Small intestine (tissue), 7 donors: ENCODE measurements around the gene ULK2. TPM values are rescaled to one million over a fixed set of nuclear protein-coding genes. Genes with fewer than 3 reads are reported as not detected.

Experiments used
- DNase-seq, 2 donors: peaks; one replicate each; pipeline versions ENCODE4 v3.0.0 to v3.0.0-alpha.2; 2013
- FAIRE-seq: peaks from 2 replicates; lab custom pipeline; 2012; peaks lifted over from hg19 to GRCh38; lab: Jason Lieb, UNC
- H3K27ac ChIP-seq, 3 donors: one replicate each; pipeline ENCODE4 v1.5.1; 2013; ENCODE audit warnings: low read length in 2 of 3, mild to moderate bottlenecking in 2 of 3, control low read depth in 1 of 3, inconsistent platforms in 1 of 3, low read depth in 1 of 3, moderate library complexity in 1 of 3
- H3K27me3 ChIP-seq, 3 donors: one replicate each; pipeline ENCODE4 v1.6.1; 2013; ENCODE audit warnings: low read length in 3 of 3, inconsistent platforms in 1 of 3; ENCODE audit not compliant: control insufficient read depth in 3 of 3, insufficient read depth in 3 of 3
- H3K36me3 ChIP-seq, 3 donors: one replicate each; pipeline ENCODE4 v1.6.1; 2013; ENCODE audit warnings: low read length in 3 of 3, inconsistent platforms in 1 of 3, low read depth in 1 of 3, mild to moderate bottlenecking in 1 of 3, moderate library complexity in 1 of 3; ENCODE audit not compliant: control insufficient read depth in 3 of 3, insufficient read depth in 2 of 3
- H3K4me1 ChIP-seq, 3 donors: one replicate each; pipeline ENCODE4 v1.6.1; 2013; ENCODE audit warnings: low read length in 2 of 3, inconsistent platforms in 1 of 3, low read depth in 1 of 3, mild to moderate bottlenecking in 1 of 3, moderate library complexity in 1 of 3; ENCODE audit not compliant: control insufficient read depth in 3 of 3, insufficient read depth in 2 of 3
- H3K4me3 ChIP-seq, 3 donors: one replicate each; pipeline ENCODE4 v1.5.1; 2013; ENCODE audit warnings: low read length in 3 of 3, control low read depth in 1 of 3, inconsistent platforms in 1 of 3, low read depth in 1 of 3, mild to moderate bottlenecking in 1 of 3, moderate library complexity in 1 of 3
- H3K9me3 ChIP-seq, 2 donors: one replicate each; pipeline ENCODE4 v1.6.1; 2013; ENCODE audit warnings: low read depth in 1 of 2, low read length in 1 of 2; ENCODE audit not compliant: control insufficient read depth in 2 of 2, insufficient read depth in 1 of 2
- WGBS, 3 donors: extraction: QIAGEN DNeasy Blood & Tissue Kit; methylation state at CpG; one replicate each; pipeline ENCODE4 v1.1.7; 2013; 5-methylcytosine and 5-hydroxymethylcytosine counted together
- polyA plus RNA-seq, 4 donors: library from polyadenylated mRNA; stranded (reverse) in 3 of 4; unstranded in 1 of 4; fragments of 200-250 nt in 3 of 4; fragments of 120-200 nt in 1 of 4; gene quantifications; one replicate each; pipeline versions ENCODE4 v1.2.1 to v1.2.3, GENCODE V29; 2013
- donor health status: healthy with polysubstance abuse.
- donor health status: control.
- donor health status: control.
- donor health status: Bipolar disorder and iron deficiency.
- donor health status: healthy.

The ULK2 gene
- polyA plus RNA-seq, 4 donors: 1.8 to 11.4 (median 3.5) TPM

DNA sequence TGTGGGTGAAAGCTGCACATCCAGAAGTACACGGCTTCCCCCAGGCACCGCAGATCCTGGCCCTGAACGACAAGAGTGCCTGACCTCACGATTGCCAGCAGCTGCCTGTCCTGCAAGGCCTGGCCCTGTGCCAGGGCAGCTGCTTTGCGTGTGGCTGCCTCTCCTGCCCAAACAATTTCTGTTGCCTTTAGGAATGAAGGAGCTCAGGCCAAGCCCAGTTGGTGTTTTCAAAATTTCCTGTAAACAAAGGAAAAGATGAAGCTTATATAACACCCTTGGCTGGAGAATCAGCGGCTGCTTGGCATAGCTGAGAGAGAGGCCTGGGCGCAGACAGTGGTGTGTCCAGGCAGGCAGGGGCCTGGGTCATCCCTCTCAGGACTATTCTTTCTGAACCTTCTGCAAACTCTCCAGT is 139.6 kb downstream of the ULK2 start:
- no peak for FAIRE-seq
- Histone ChIP-seq H3K9me3 (peaks cover 0 to 3% of the 10 kb centered on the region in 2 donors), H3K27me3 (no peaks in the 10 kb centered on the region), H3K4me1 (peaks cover 3 to 24% (median 3%) of the 10 kb centered on the region in 3 donors), H3K27ac (peak overlapping the region; percentile 6 to 96 (median 54)), H3K4me3 (no peak overlapping the region), H3K36me3 (no peaks in the 10 kb centered on the region)
- WGBS, 3 donors: 15 to 25% (median 22%) methylated on average over 7 of the region's 7 CpGs
- DNase-seq: peak; percentile 62 to 68

DNA sequence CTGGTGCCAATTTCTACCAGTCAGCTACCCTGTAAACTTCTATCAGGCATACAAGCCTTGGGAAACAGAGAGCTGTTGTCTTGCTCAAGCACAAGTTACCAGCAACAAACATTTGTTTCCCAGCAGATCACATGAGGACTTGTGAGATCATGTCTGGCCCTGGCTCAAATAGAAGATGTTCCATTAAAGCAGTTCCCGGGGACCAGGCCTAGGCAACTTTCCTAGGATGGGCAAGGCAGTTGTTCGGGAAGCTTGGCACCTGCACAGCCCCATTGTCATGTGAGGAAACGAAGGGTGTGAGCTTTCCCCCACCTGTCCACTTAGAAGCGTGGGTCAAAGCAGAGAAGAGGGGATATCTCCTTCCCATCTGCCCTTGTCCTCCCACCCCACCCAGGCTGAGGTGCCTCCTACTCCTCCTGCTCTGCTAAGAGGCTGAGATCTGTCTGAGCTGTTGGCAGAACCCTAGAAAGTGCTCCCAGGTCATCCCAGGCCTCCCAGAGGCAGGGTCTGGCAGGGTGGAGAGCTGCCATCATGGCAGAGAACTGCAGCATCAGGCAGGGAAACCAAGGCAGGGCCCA is 140.1 kb downstream of the ULK2 start:
- 20 to 51% (median 39%) methylated on average over 4 of the region's 4 CpGs for WGBS, 3 donors
- FAIRE-seq (no peak), DNase-seq (peak in 1 of 2 donors; percentile 44)
- H3K9me3 ChIP-seq: peaks cover 0 to 3% of the 10 kb centered on the region in 2 donors
- no peaks in the 10 kb centered on the region for H3K27me3 ChIP-seq
- no peaks in the 10 kb centered on the region for H3K36me3 ChIP-seq
- no peak overlapping the region for H3K4me3 ChIP-seq
- peaks cover 3 to 27% (median 3%) of the 10 kb centered on the region in 3 donors for H3K4me1 ChIP-seq
- H3K27ac ChIP-seq: peak overlapping the region; percentile 6 to 96 (median 54)

DNA sequence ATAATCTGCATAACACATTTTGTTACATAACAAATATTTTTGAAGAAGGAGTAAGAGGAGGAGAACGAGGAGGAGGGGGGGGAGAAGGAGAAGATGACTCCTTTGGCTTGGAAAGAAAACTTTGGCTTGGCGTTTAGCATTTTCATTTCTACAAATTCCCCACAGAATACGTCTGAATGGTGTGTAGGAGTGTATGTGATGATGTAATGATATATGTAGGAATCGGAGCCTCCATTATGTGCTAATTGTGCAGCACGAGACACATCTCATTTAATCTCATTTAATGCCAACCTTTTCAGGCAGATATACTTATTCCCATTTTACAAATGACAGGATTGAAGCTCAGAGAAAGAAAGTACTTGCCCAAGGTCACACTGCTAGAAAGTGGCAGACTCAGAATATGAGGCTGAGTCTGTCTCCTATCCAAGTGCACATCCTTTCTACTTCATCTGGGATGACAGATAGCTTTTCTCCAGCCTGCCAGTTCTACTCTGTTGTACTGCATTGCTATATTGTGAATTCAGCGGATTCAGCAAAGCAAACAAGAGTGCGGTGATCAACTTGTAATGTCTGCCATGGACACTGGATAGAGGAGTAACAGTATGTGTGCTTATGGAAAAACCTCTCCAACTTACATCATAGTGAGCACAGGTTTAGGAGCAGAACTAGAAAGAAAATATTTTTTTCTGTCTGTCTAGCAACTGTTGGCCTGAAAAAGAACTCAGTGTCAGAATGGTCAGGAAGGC is 140.9 kb downstream of the ULK2 start:
- H3K4me1 ChIP-seq: peaks cover 3 to 33% (median 3%) of the 10 kb centered on the region in 3 donors
- no peak for FAIRE-seq
- WGBS, 3 donors: 80 to 92% (median 85%) methylated on average over 7 of the region's 7 CpGs

DNA sequence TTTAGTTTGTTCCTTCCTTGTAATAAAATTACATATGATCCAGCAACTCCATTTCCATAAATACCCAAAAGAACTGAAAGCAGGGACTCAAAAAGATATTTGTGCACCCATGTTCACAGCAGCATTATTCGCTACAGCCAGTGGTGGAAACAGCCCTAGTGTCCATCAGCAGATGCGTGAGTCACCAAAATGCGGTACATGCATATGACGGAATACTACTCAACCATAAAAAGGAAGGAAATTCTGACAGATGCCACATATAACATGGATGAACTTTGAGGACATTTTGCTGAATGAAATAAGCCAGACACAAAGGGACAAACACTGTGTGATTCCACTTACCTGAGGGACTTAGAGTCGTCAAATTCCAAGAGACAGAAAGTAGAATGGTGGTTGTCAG is 142.2 kb downstream of the ULK2 start:
- Histone ChIP-seq H3K9me3 (peaks cover 0 to 3% of the 10 kb centered on the region in 2 donors), H3K4me3 (no peak overlapping the region), H3K27me3 (no peaks in the 10 kb centered on the region), H3K36me3 (no peaks in the 10 kb centered on the region), H3K4me1 (peaks cover 3 to 47% (median 6%) of the 10 kb centered on the region in 3 donors), H3K27ac (no peak overlapping the region)
- WGBS, 3 donors: 93 to 94% (median 94%) methylated on average over 5 of the region's 5 CpGs
- FAIRE-seq (no peak), DNase-seq (no peak)

More for the DNA sequence above, 140.9 kb downstream of the ULK2 start:
- Histone ChIP-seq H3K9me3 (peaks cover 0 to 3% of the 10 kb centered on the region in 2 donors), H3K27me3 (no peaks in the 10 kb centered on the region), H3K36me3 (no peaks in the 10 kb centered on the region), H3K27ac (peak overlapping the region in 1 of 3 donors; percentile 96), H3K4me3 (no peak overlapping the region)
- DNase-seq: no peak

DNA sequence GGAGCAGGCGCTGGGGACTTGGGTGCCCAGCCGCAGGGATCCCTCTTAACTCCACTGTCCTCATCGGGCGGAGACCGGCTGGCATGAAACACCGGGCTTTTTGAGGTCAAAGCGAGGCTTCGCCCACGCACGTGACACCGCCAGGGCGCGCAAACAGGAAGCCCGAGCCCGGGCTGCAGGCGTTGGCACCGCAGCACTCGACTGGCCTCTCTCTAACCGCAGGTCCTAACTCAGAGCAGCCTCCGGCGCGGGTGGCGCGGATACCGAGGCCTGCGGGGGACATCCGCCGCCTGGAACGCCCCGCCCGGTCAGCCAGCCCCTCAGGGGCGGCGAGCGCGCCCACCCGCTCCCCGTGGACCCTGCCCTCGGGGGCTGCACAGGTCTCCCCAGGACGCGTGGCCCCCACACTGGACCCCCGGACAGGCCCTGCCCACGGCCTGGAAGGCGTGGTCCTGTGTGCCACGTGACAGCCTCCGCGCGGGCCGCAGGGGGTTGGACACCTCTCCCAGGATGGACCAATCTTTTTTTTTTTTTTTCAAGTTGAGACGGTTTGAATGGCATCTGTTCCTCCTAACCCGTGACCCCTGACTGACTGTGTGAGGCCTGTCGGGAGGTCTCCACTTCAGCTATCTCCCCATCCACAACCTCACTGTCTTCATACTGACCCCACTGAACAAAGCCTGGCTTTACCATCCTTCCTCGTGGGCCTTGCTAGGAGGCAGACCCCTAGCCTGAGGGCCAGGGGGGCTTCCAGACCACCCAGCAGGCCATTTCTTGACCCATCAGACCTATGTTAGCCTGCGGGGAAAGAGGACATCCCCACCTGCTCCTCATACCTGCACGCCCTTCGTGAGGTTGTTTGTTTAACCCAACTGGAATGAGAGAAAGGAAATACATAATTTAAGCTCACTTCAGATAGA is 143.0 kb downstream of the ULK2 start:
- Histone ChIP-seq H3K36me3 (no peaks in the 10 kb centered on the region), H3K9me3 (peaks cover 0 to 3% of the 10 kb centered on the region in 2 donors), H3K4me1 (peaks cover 3 to 54% (median 13%) of the 10 kb centered on the region in 3 donors), H3K4me3 (peak overlapping the region in 2 of 3 donors; percentile 14 to 20), H3K27me3 (no peaks in the 10 kb centered on the region), H3K27ac (no peak overlapping the region)
- WGBS, 3 donors: 40 to 48% (median 48%) methylated on average over 43 to 55 of the region's 55 CpGs
- FAIRE-seq: no peak
- peak in 1 of 2 donors; percentile 61 for DNase-seq

DNA sequence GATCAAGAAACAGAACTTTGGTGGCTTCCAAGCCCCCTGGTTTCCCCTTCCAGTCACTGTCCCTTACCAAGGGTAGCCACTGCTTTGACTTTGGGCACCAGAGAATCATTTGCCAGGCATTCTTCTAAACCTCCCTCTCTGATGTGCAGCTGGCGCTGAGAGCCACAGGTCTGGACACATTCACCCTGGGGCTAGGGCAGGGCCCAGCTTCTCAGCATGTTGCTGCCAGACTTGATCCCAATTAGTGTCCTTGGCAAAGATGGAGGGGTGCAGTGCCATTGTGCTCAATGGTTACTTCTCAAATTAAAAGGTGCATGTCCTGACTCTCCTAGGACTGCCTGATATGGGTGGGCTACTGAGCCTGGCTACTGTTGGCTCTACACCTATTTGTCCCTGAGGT is 143.8 kb downstream of the ULK2 start:
- no peak overlapping the region for H3K27ac ChIP-seq
- no peak for FAIRE-seq
- H3K4me3 ChIP-seq: no peak overlapping the region
- no peaks in the 10 kb centered on the region for H3K27me3 ChIP-seq
- no peaks in the 10 kb centered on the region for H3K36me3 ChIP-seq
- H3K9me3 ChIP-seq: peaks cover 0 to 3% of the 10 kb centered on the region in 2 donors
- peaks cover 3 to 61% (median 17%) of the 10 kb centered on the region in 3 donors for H3K4me1 ChIP-seq
- 93 to 100% (median 99%) methylated on average over 1 of the region's 1 CpG for WGBS, 3 donors
- no peak for DNase-seq
